Measurements from ENCODE around the gene PPARG.

Gene PPARG

GRCh38 chr3:12316729-12317351 lies 28.0 kb downstream of the PPARG start:
- Histone ChIP-seq H3K4me1 (ENCODE audit: control insufficient read depth in 1 of 2, insufficient read depth in 2 of 2, low read length in 2 of 2) (peaks cover 0 to 5% of the 10 kb centered on the region in 2 donors), H3K36me3 (ENCODE audit: control insufficient read depth in 1 of 2, insufficient read depth in 2 of 2, low read length in 2 of 2) (no peaks in the 10 kb centered on the region), H3K27me3 (ENCODE audit: low read depth, low read length) (no peaks in the 10 kb centered on the region), H3K9me3 (ENCODE audit: control insufficient read depth in 1 of 2, low read length in 2 of 2) (no peaks in the 10 kb centered on the region), H3K27ac (ENCODE audit: low read length) (no peak overlapping the region), H3K4me3 (ENCODE audit: low read depth in 1 of 2, low read length in 2 of 2) (peak overlapping the region in 1 of 2 donors; percentile 21)

- H3K4me3 ChIP-seq (ENCODE audit: low read depth in 1 of 2, low read length in 2 of 2) = no peak overlapping the region
- H3K9me3 ChIP-seq (ENCODE audit: control insufficient read depth in 1 of 2, low read length in 2 of 2) = no peaks in the 10 kb centered on the region
- no peak overlapping the region for H3K27ac ChIP-seq (ENCODE audit: low read length)
- peaks cover 0 to 5% of the 10 kb centered on the region in 2 donors for H3K4me1 ChIP-seq (ENCODE audit: control insufficient read depth in 1 of 2, insufficient read depth in 2 of 2, low read length in 2 of 2)
- no peaks in the 10 kb centered on the region for H3K27me3 ChIP-seq (ENCODE audit: low read depth, low read length)
- H3K36me3 ChIP-seq (ENCODE audit: control insufficient read depth in 1 of 2, insufficient read depth in 2 of 2, low read length in 2 of 2) = no peaks in the 10 kb centered on the region
Measured at GRCh38 chr3:12317914-12318313, 29.0 kb downstream of the PPARG start.

GRCh38 chr3:12318758-12319621 lies 30.1 kb downstream of the PPARG start:
- peaks cover 0 to 5% of the 10 kb centered on the region in 2 donors for H3K4me1 ChIP-seq (ENCODE audit: control insufficient read depth in 1 of 2, insufficient read depth in 2 of 2, low read length in 2 of 2)
- H3K9me3 ChIP-seq (ENCODE audit: control insufficient read depth in 1 of 2, low read length in 2 of 2) = no peaks in the 10 kb centered on the region
- no peaks in the 10 kb centered on the region for H3K36me3 ChIP-seq (ENCODE audit: control insufficient read depth in 1 of 2, insufficient read depth in 2 of 2, low read length in 2 of 2)
- no peak overlapping the region for H3K27ac ChIP-seq (ENCODE audit: low read length)
- no peaks in the 10 kb centered on the region for H3K27me3 ChIP-seq (ENCODE audit: low read depth, low read length)
- H3K4me3 ChIP-seq (ENCODE audit: low read depth in 1 of 2, low read length in 2 of 2) = no peak overlapping the region

- H3K27me3 ChIP-seq (ENCODE audit: low read depth, low read length) = no peaks in the 10 kb centered on the region
- H3K9me3 ChIP-seq (ENCODE audit: control insufficient read depth in 1 of 2, low read length in 2 of 2) = no peaks in the 10 kb centered on the region
- no peak overlapping the region for H3K27ac ChIP-seq (ENCODE audit: low read length)
- H3K4me1 ChIP-seq (ENCODE audit: control insufficient read depth in 1 of 2, insufficient read depth in 2 of 2, low read length in 2 of 2) = peaks cover 0 to 5% of the 10 kb centered on the region in 2 donors
- no peaks in the 10 kb centered on the region for H3K36me3 ChIP-seq (ENCODE audit: control insufficient read depth in 1 of 2, insufficient read depth in 2 of 2, low read length in 2 of 2)
- no peak overlapping the region for H3K4me3 ChIP-seq (ENCODE audit: low read depth in 1 of 2, low read length in 2 of 2)
Measured at GRCh38 chr3:12321015-12321414, 32.1 kb downstream of the PPARG start.

DNA sequence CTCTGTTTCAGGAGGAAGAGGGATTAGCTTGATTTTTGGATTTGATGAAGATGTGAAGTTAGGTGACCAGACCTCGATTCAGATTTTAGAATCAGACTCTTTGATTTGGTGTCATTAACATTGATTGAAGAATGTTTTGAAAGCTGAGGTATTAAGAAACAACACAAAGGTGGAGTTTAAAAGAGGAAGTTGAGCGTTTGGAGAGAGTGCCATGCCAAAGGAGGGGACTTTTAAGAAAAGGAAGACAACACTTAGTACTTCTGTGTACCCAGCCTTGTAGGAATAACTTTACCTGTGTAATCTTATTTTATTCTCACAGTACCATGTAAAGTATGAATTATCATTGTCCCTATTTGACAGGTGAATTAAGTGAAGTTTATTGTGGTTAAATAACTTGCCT lies 34.4 kb downstream of the PPARG start:
- no peaks in the 10 kb centered on the region for H3K36me3 ChIP-seq (ENCODE audit: control insufficient read depth in 1 of 2, insufficient read depth in 2 of 2, low read length in 2 of 2)
- peaks cover under 1 to 5% of the 10 kb centered on the region in 2 donors for H3K4me1 ChIP-seq (ENCODE audit: control insufficient read depth in 1 of 2, insufficient read depth in 2 of 2, low read length in 2 of 2)
- H3K27me3 ChIP-seq (ENCODE audit: low read depth, low read length) = no peaks in the 10 kb centered on the region
- no peak overlapping the region for H3K27ac ChIP-seq (ENCODE audit: low read length)
- H3K4me3 ChIP-seq (ENCODE audit: low read depth in 1 of 2, low read length in 2 of 2) = no peak overlapping the region
- no peaks in the 10 kb centered on the region for H3K9me3 ChIP-seq (ENCODE audit: control insufficient read depth in 1 of 2, low read length in 2 of 2)

DNA sequence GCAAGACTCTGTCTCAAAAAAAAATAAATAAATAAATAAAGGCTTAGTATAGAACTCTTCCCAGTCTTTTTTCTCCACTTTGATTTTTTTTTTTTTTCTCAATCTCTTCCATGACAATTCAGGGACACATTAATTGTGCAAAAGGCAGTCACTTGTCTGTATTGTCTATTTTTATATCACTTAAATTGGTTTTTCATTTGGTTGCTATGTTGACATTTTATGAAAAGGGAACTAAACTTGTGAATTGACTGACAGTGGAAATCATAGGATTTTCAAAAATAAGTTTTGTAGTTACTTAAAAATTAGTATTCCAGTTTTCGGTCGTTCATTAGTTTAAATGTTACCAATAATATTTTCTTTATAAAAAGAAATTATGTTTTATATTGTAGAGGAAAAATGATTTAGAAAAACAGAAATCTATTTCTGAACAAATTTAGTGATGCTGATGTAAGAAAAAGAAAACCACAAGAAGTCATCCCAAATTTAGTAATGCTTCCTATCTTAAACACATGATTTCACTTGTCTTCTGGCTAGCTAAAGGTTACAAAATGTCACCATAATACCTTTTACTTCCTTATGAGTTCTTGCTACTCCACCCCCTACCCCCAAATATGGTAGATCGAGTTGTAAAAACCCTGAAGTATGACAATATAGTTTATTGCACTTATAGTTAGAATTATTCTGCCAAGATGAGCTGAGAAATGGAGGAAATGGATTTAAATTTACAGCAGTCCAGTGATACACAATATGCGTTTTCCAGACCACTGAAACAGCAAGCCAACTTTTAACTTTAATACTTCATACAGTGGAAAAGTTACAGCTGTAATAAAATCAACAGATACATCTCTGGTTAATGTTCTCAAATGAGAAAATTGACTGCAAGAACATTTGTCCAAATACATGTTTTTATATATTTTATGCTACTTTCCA lies 37.0 kb downstream of the PPARG start:
- Histone ChIP-seq H3K4me1 (ENCODE audit: control insufficient read depth in 1 of 2, insufficient read depth in 2 of 2, low read length in 2 of 2) (peaks cover 0 to 4% of the 10 kb centered on the region in 2 donors), H3K9me3 (ENCODE audit: control insufficient read depth in 1 of 2, low read length in 2 of 2) (no peaks in the 10 kb centered on the region), H3K4me3 (ENCODE audit: low read depth in 1 of 2, low read length in 2 of 2) (no peak overlapping the region), H3K27ac (ENCODE audit: low read length) (peak overlapping the region; percentile 18), H3K27me3 (ENCODE audit: low read depth, low read length) (no peaks in the 10 kb centered on the region), H3K36me3 (ENCODE audit: control insufficient read depth in 1 of 2, insufficient read depth in 2 of 2, low read length in 2 of 2) (no peaks in the 10 kb centered on the region)

DNA sequence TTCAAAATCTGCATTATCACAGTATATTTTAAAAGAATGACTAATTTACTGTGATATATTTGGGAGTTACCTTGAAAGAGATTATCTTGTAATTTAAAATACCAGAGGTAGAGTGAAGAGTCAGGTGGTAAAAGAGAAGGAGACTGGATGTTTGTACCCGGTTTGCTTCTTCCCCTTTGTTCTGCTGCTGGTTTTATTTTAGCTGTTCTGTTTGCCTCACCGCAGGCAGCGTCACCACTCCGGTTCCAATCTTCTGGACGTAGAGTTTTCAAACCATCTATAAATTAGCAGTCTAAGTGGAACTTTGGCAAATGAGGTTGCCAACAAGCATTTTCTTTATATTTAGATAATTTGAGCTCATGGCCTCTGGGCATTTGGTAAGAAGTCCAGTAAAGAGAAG lies 38.2 kb downstream of the PPARG start:
- Histone ChIP-seq H3K4me1 (ENCODE audit: control insufficient read depth in 1 of 2, insufficient read depth in 2 of 2, low read length in 2 of 2) (peaks cover 0 to 4% of the 10 kb centered on the region in 2 donors), H3K4me3 (ENCODE audit: low read depth in 1 of 2, low read length in 2 of 2) (no peak overlapping the region), H3K27ac (ENCODE audit: low read length) (no peak overlapping the region), H3K27me3 (ENCODE audit: low read depth, low read length) (no peaks in the 10 kb centered on the region), H3K9me3 (ENCODE audit: control insufficient read depth in 1 of 2, low read length in 2 of 2) (no peaks in the 10 kb centered on the region), H3K36me3 (ENCODE audit: control insufficient read depth in 1 of 2, insufficient read depth in 2 of 2, low read length in 2 of 2) (no peaks in the 10 kb centered on the region)

DNA sequence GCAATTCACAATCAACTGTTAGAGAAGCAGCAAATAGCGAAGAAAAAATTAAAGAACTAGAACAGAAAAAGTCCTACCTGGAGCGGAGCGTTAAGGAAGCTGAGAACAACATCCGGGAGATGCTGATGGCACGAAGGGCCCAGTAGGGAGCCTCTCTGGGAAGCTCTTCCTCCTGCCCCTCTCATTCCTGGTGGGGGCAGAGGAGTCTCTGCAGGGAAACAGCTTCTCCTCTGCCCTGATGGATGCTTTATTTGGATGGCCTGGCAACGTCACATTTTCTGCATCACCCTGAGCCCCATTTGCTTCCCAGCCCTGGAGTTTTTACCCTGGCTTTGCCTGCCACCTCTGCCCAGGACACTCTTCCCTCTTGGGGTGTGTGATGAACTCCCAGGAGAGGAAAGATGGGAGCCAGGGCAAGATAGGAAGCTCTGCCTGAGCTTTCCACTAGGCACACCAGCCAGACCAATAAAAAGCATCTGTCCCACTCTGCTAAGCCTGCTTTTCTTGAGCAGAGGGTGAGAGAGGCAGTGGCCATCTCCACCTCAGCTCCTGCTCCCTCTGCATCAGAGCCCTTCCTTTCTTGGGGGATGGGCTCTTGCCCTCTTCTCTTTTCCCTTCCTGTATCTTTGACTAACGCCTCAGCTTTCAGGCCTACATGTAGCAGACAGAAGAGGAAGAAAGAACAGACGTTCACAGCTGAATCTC lies 39.4 kb downstream of the PPARG start:
- Histone ChIP-seq H3K4me3 (ENCODE audit: low read depth in 1 of 2, low read length in 2 of 2) (no peak overlapping the region), H3K27me3 (ENCODE audit: low read depth, low read length) (no peaks in the 10 kb centered on the region), H3K9me3 (ENCODE audit: control insufficient read depth in 1 of 2, low read length in 2 of 2) (no peaks in the 10 kb centered on the region), H3K36me3 (ENCODE audit: control insufficient read depth in 1 of 2, insufficient read depth in 2 of 2, low read length in 2 of 2) (no peaks in the 10 kb centered on the region), H3K4me1 (ENCODE audit: control insufficient read depth in 1 of 2, insufficient read depth in 2 of 2, low read length in 2 of 2) (peaks cover 0 to 4% of the 10 kb centered on the region in 2 donors), H3K27ac (ENCODE audit: low read length) (no peak overlapping the region)

GRCh38 chr3:12328837-12329462 lies 40.1 kb downstream of the PPARG start:
- peaks cover 0 to 4% of the 10 kb centered on the region in 2 donors for H3K4me1 ChIP-seq (ENCODE audit: control insufficient read depth in 1 of 2, insufficient read depth in 2 of 2, low read length in 2 of 2)
- no peak overlapping the region for H3K27ac ChIP-seq (ENCODE audit: low read length)
- no peak overlapping the region for H3K4me3 ChIP-seq (ENCODE audit: low read depth in 1 of 2, low read length in 2 of 2)
- H3K9me3 ChIP-seq (ENCODE audit: control insufficient read depth in 1 of 2, low read length in 2 of 2) = no peaks in the 10 kb centered on the region
- no peaks in the 10 kb centered on the region for H3K27me3 ChIP-seq (ENCODE audit: low read depth, low read length)
- no peaks in the 10 kb centered on the region for H3K36me3 ChIP-seq (ENCODE audit: control insufficient read depth in 1 of 2, insufficient read depth in 2 of 2, low read length in 2 of 2)

GRCh38 chr3:12334786-12335185 lies 45.9 kb downstream of the PPARG start:
- H3K27ac ChIP-seq (ENCODE audit: low read length) = no peak overlapping the region
- no peaks in the 10 kb centered on the region for H3K9me3 ChIP-seq (ENCODE audit: control insufficient read depth in 1 of 2, low read length in 2 of 2)
- H3K4me3 ChIP-seq (ENCODE audit: low read depth in 1 of 2, low read length in 2 of 2) = no peak overlapping the region
- no peaks in the 10 kb centered on the region for H3K27me3 ChIP-seq (ENCODE audit: low read depth, low read length)
- H3K4me1 ChIP-seq (ENCODE audit: control insufficient read depth in 1 of 2, insufficient read depth in 2 of 2, low read length in 2 of 2) = no peaks in the 10 kb centered on the region
- H3K36me3 ChIP-seq (ENCODE audit: control insufficient read depth in 1 of 2, insufficient read depth in 2 of 2, low read length in 2 of 2) = no peaks in the 10 kb centered on the region
